Kidney glomerular epithelial cell (primary cell): ENCODE data around the gene ARHGAP27.
"Not testable (repeated sequence)": the region's sequence is repeated elsewhere in the genome, so short reads cannot be mapped to it uniquely, and the experiment has no call there.

Source experiments
- DNase-seq: peaks from one replicate; lab custom pipeline; 2025; lab: John Stamatoyannopoulos, UW

Gene ARHGAP27

DNA sequence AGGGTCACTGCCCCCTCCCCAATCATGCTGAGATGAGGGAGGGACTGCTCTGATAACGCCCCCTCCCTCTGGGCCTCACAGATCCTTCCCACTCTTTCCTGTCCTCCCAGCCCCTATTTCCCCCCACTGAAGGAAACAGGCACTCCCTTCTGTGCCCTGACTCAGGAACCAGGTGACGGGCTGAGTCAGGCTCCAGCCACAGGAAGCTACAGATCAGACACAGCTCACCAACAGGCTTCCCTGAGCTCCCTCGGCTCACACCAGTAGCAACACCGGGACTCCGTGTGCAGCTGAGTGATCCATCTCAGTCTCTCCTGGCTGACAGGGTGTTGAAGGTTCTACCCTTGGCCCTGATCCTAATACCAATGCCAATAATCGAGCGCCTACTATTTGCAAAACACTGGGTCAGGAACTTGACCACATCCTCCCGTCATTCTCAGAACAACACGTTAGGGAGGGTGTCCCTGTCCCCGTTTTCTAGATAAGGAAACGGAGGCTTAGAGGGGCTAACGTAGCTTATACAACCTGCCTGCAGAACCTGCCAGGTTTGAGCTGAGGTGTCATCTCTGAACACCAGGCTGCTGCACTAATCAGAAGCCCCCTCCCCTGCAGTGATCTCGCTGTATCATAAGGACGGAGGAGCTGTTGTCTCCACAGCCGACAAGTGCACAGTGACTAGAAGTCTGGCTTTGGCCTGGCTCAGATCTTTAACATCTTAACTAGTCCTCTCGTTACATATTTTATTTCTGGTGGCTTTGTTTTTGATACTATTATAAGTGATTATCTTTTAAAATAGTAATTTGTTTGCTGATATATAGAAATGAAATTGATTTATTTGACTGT, 13.5 kb upstream of the ARHGAP27 start:
- DNase-seq: peak; percentile 42

- DNase-seq: not testable (repeated sequence)
Measured at GRCh38 chr17:45444856-45445820, 12.5 kb upstream of the ARHGAP27 start.

- not testable (repeated sequence) for DNase-seq
Measured at GRCh38 chr17:45444301-45444700, 11.6 kb upstream of the ARHGAP27 start.

DNA sequence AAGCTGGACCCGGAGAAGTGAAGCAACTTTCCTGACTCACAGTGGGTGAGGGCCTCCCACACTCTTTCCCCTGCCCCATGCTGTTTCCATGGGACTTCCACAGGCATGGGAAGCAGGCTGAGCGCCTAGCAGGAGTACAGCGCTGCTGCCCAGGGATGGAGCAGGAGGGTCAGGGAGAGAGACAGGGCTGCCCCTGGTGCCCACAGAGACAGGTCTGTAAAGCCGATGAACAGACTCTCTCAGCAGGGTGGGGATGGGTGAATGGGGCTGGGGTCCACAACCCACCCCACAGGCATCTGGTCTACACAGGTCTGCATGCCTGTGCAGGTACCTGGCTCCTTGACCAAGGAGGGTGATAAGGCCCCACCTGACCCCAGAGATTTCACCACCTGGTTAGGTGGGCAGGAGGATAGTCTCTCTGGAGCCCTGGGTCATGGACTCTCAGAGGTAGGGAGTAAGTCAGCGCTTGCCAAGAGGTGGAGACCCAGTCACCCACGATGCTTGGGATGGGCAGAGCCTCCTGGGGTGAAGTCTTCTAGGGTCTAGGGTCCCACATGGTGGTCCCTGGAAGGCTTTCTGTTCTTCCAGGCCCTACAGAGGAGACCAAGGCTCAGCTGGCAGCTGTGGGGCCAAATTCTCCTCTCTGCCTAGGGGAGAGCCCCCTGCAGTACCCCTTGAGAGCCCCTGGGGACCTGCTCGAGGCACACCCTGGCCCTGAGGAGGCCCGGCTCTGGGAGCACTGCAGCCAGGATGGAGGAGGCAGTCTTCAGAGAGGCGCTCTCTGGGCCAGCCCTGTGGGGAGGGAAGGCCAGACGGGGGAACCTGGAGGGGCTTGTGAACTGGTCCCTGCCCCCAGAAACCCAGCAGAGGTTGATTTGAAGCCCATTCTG, 10.9 kb upstream of the ARHGAP27 start:
- DNase-seq: not testable (repeated sequence)

DNA sequence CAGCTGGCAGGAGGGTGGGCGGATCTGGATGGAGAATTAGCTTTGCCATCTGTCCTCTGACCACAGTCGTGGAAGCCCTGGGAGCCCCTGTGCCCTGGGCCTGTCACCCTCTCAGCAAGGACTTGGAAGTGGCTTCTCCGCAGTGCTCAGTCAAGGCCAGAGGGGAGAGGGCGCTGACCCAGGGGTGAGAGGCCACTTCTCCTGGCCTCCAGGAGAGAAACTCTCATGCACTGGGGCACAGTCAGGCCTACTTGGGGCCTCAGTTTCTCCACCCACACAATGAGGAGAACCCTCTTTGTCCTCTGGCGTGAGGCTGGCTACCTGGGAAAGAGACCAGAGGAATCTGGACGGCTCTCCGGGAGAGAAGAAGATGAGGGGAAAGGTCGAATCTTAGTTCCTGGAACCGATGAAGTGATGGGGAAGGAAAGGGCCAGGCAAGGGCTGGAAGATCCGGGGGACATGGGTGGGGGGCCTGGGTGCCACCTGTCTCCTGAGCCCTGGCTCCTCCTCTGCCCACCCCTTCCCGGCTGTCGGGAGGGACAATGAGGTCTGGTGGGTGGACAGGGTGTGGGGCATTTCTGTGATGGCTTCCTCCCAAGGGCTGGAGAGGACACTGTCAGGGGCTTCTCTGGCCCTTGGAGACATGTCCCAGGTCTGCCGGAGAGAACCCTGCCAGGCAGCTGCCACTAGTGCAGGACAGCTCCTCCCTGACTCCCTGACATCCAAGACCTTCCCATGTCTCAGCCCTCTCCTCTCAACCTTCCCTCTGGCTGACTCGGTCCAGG, 9.0 kb upstream of the ARHGAP27 start:
- no peak for DNase-seq

DNA sequence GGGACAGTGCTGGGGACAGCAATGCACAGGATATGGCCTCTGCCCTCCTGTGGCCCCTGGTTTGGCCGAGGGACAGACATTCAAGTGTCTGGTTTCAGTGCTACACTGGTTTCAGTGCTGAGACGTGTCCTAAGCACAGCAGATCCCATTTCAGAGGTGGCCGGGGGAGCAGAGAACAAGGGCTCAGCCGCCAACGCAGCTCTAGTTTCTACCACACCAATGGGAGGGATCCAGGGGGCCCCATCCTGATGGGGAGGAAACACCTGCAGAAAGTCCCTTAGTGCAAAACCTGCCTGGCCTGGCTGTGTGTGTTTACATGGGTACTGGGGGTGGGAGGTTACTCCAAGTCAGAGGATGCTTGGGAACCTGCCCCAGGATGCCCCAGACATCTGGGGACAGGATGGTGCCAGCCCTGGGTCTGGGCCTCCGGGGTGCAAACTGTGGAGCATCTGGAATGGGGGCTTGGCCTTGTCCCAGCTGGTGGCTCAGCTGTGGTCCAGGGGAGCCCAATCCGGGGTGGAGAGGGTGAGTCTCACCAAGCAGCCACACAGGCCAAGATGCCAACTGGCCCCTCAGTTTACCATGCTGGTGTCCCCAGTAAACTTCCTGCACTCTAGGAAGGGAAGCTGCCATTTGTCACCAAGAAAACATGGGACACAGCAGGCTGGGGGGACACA, 8.3 kb upstream of the ARHGAP27 start:
- DNase-seq: not testable (repeated sequence)

DNA sequence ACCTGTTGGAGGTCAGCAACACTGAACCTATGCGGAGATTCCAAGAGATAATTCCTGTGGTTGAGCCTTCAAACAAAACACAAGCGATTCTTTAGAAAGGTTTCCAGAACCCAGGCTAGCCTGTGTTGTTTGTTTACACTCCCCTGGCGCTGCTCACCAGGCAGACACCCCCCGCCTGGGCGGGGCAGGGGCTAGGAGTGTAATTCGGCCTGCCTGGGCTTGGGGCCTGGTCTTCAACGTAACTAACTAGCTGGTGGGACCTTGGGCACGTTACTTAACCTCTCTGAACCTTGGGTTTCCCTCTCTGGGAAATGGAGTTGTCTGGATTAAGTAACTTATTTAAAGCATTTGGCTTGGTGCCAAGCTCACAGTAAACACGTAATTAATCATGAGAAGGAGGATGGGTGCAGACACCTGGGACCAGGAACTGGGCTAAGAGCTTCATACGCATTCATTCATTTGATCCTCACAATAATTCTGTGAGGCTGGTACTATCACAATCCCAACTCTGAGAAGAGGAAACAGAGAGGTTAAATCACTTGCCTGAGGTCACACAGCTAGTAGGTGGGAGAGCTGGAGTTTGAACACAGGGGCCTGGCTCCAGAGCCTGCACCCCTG, 7.6 kb upstream of the ARHGAP27 start:
- peak; percentile 13 for DNase-seq

DNA sequence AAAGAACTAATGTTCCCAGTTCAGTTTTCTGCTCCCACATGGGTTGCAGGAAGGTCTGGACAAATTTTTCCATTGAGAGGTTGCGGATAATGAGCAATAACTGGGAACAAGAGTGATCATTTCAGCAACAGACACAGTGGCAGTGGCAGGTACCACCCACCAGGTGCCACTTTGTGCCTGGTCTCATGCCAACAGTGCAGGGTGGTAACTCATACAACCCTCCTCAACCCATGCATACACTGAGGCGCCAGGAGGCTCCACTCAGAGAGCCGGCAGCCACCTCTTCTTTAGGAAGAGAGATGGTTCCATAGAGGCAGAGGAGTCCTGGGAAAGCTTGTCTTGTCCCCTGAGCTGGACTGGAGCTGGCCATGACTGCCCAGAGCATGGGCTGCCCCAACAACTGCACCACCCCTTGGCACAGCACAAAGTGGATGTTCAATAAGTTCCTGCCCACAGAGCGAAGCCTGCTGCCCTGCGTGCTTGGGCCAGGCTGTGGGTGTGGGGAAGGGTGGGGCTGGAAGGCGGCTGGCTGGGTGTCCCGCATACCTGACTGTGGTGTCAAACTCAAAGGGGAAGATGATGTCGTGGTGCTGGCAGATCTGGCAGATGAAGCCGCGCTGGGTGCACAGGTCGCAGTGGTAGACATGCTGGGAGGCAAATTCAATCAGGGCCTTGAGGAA, 6.4 kb upstream of the ARHGAP27 start:
- no peak for DNase-seq

DNA sequence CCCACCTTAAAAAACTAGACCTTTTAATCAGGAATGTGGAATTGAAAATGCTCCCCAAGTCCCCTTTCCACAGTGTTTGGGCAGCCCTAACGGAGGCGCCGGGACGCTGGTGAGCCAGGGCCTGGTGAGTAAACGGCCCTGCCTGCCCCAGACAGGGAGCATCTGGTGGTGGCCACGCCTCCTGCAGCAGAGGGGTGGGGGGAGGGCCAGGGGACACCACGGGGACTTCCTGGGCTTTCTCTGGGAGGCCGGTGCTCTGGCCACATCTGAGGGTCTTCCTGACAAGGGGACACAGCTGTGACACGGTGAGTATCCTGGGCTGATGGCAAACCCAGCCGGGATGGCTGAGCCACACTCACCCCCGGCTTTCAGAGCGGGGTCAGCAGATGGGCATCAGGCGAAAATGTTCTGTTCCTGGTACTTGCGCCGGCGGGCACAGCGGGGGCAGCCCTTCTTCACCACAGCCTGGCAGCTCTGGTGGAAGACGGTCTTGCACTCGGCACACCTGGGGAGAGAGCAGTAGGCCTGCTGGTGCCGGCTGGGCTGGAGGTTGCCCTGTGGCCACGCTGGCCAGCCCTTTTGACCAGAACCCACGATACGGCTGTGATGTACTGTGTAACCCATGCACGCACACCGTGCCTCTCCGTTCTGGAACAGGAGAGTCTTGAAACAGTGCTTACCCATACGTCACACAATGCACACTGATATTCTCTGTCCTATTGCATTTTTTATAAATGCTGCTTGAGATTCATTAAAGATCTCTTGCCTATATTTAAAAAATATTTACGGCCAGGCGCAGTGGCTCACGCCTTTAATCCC, 5.0 kb upstream of the ARHGAP27 start:
- DNase-seq: no peak

GRCh38 chr17:45436625-45437464, 4.2 kb upstream of the ARHGAP27 start:
- DNase-seq: no peak

- DNase-seq: no peak
Measured at GRCh38 chr17:45436161-45436560, 3.5 kb upstream of the ARHGAP27 start.

DNA sequence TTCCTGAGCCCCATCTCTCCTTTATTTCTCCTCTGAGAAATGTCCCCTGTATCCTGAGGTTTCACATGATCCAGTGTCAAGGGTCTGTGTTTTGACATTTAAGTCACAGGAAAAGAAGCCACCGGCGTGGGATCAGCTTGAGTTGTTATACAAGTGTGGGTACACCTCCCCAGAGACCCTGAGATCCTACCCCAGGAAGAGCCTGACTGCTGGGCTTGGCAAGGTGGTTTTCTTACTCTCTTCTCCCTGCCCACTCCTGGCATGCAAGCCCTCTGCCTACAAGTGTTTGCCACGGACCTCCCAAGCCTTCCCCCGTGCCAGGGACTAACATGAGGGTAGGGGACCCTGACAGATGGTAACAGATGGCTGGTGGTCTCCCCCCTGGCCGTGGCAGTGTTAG, 2.8 kb upstream of the ARHGAP27 start:
- no peak for DNase-seq

GRCh38 chr17:45433159-45433535, 477 bp upstream of the ARHGAP27 start:
- DNase-seq: no peak

DNA sequence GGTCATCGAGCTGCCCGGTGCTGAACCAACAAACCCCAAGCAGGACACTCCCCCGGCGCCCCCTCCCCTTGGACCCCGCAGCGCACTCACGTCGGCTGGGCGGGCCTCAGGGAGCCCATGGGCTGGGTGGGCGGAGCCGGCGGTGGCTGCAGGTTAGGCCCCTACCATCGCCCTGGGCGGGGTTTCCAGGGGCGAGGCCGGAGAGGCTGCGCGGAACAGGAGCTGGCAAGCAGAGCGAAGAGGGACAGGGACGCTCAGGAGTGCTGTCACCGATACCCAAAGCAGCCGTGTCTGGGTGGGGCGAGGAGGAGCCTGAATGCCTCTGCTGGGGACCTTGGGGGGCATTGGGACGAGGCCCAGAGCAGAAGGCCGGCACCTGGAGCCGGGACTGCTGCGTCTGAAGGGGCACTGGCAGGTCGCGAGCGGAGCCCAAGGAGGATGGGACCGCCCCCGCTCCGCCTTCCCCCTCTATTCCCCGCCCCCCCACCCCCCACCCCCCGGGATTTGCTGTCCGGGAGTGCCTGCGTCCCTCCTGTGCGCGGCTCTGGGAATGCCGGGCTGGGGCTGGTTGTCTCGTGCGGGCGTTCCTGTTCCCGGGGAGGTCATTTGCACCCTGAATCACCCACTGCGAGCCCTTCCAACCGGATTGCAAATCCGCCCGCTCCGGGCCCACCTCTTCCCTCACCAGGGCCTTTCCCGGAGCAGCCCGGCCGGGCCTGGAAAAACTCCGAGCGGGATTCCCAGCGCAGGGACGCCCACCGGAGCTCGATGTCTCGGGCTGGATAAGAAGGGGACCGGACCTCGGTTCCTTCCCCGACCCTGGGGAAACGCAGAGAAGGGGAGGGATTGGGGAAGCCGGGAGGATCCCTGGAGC, 902 bp downstream of the ARHGAP27 start:
- DNase-seq: peak; percentile 32

- DNase-seq: no peak
Measured at GRCh38 chr17:45430738-45431530, 1.7 kb downstream of the ARHGAP27 start.
